GM18517 (cell line): ENCODE measurements around the gene DENND4C.
"Not testable (repeated sequence)": the region's sequence is repeated elsewhere in the genome, so short reads cannot be mapped to it uniquely, and the experiment has no call there.

Experiments used
- ATAC-seq: cut with Tn5 transposase; IDR thresholded peaks from one replicate; pipeline ENCODE4 v1.9.1; 2021; ENCODE audit warnings: mild to moderate bottlenecking, moderate library complexity; ENCODE audit not compliant: unreplicated experiment

Gene DENND4C

GRCh38 chr9:19223724-19224123, 6.8 kb upstream of the DENND4C start:
- ATAC-seq: no peak

GRCh38 chr9:19224563-19224962, 5.9 kb upstream of the DENND4C start:
- ATAC-seq: no peak

- ATAC-seq: peak; percentile 44
Measured at GRCh38 chr9:19229595-19230354, 718 bp upstream of the DENND4C start.

- no peak for ATAC-seq
Measured at GRCh38 chr9:19231126-19231903, 822 bp downstream of the DENND4C start.

GRCh38 chr9:19231904-19232822, 1.7 kb downstream of the DENND4C start:
- no peak for ATAC-seq

GRCh38 chr9:19232823-19233194, 2.3 kb downstream of the DENND4C start:
- ATAC-seq: peak; percentile 31

- no peak for ATAC-seq
Measured at GRCh38 chr9:19233344-19233743, 2.9 kb downstream of the DENND4C start.

GRCh38 chr9:19239955-19240354, 9.5 kb downstream of the DENND4C start:
- ATAC-seq: no peak

- no peak for ATAC-seq
Measured at GRCh38 chr9:19241728-19242127, 11.2 kb downstream of the DENND4C start.

GRCh38 chr9:19243366-19244033, 13.0 kb downstream of the DENND4C start:
- ATAC-seq: no peak

- ATAC-seq: no peak
Measured at GRCh38 chr9:19246891-19247290, 16.4 kb downstream of the DENND4C start.

GRCh38 chr9:19247420-19247819, 16.9 kb downstream of the DENND4C start:
- no peak for ATAC-seq

GRCh38 chr9:19250346-19250745, 19.9 kb downstream of the DENND4C start:
- ATAC-seq: not testable (repeated sequence)

GRCh38 chr9:19251203-19251602, 20.7 kb downstream of the DENND4C start:
- ATAC-seq: not testable (repeated sequence)

- ATAC-seq: not testable (repeated sequence)
Measured at GRCh38 chr9:19251622-19252021, 21.1 kb downstream of the DENND4C start.

GRCh38 chr9:19252174-19252884, 21.8 kb downstream of the DENND4C start:
- ATAC-seq: no peak

GRCh38 chr9:19252885-19253219, 22.4 kb downstream of the DENND4C start:
- ATAC-seq: no peak

GRCh38 chr9:19255112-19255511, 24.6 kb downstream of the DENND4C start:
- no peak for ATAC-seq

- no peak for ATAC-seq
Measured at GRCh38 chr9:19255821-19256220, 25.3 kb downstream of the DENND4C start.

GRCh38 chr9:19259665-19260255, 29.3 kb downstream of the DENND4C start:
- not testable (repeated sequence) for ATAC-seq
